AG10803 (cell line): ENCODE results near the gene YARS1.

ENCODE experiments used
- DNase-seq: peaks from one replicate; pipeline ENCODE4 v3.0.0; 2010; ENCODE audit warnings: low read depth
- H3K4me3 ChIP-seq: 2 replicates; pipeline ENCODE4 v1.5.1; 2011; ENCODE audit warnings: mild to moderate bottlenecking, low read length, control low read depth
- TF ChIP-seq, protein P1 (sequence below): conservative IDR thresholded peaks from 2 replicates; pipeline ENCODE4 v1.5.1; 2011; ENCODE audit warnings: mild to moderate bottlenecking, low read length, control low read depth, inconsistent platforms

Gene YARS1

DNA sequence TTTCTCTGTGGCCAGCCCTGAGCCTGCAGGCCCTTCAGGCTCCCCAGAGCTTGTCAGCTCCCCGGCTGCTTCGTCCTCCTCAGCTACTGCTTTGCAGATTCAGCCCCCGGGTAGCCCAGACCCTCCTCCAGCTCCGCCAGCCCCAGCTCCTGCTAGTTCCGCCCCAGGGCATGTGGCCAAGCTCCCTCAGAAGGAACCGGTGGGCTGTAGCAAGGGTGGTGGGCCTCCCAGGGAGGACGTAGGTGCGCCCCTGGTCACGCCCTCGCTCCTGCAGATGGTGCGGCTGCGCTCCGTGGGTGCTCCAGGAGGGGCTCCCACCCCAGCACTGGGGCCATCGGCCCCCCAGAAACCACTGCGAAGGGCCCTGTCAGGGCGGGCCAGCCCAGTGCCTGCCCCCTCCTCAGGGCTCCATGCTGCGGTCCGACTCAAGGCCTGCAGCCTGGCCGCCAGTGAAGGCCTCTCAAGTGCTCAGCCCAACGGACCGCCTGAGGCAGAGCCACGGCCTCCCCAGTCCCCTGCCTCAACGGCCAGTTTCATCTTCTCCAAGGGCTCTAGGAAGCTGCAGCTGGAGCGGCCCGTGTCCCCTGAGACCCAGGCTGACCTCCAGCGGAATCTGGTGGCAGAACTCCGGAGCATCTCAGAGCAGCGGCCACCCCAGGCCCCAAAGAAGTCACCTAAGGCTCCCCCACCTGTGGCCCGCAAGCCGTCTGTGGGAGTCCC lies 45.4 kb downstream of the YARS1 start:
- DNase-seq, result no peak

DNA sequence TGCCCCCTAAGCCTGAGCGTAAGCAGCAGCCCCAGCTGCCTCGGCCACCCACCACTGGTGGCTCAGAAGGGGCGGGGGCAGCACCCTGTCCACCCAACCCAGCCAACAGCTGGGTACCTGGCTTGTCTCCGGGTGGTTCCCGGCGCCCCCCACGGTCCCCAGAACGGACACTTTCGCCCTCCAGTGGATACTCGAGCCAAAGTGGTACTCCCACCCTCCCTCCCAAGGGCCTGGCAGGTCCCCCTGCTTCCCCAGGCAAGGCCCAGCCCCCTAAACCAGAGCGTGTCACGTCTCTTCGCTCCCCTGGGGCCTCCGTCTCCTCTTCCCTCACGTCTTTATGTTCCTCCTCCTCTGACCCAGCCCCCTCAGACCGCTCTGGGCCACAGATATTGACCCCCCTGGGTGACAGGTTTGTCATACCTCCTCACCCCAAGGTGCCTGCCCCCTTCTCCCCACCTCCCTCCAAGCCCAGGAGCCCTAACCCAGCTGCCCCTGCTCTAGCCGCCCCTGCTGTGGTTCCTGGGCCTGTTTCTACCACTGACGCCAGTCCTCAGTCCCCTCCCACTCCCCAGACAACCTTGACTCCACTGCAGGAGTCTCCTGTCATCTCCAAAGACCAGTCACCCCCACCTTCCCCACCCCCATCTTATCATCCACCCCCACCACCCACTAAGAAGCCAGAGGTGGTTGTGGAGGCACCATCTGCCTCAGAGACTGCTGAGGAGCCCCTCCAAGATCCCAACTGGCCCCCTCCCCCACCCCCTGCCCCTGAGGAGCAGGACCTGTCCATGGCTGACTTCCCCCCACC lies 46.2 kb downstream of the YARS1 start:
- TF ChIP-seq, protein P1, sequence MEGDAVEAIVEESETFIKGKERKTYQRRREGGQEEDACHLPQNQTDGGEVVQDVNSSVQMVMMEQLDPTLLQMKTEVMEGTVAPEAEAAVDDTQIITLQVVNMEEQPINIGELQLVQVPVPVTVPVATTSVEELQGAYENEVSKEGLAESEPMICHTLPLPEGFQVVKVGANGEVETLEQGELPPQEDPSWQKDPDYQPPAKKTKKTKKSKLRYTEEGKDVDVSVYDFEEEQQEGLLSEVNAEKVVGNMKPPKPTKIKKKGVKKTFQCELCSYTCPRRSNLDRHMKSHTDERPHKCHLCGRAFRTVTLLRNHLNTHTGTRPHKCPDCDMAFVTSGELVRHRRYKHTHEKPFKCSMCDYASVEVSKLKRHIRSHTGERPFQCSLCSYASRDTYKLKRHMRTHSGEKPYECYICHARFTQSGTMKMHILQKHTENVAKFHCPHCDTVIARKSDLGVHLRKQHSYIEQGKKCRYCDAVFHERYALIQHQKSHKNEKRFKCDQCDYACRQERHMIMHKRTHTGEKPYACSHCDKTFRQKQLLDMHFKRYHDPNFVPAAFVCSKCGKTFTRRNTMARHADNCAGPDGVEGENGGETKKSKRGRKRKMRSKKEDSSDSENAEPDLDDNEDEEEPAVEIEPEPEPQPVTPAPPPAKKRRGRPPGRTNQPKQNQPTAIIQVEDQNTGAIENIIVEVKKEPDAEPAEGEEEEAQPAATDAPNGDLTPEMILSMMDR, result no peak
- DNase-seq, result no peak
- no peak overlapping the region for H3K4me3 ChIP-seq

More for the DNA sequence above, 45.4 kb downstream of the YARS1 start:
- no peak overlapping the region for H3K4me3 ChIP-seq
- TF ChIP-seq, protein P1, result no peak

DNA sequence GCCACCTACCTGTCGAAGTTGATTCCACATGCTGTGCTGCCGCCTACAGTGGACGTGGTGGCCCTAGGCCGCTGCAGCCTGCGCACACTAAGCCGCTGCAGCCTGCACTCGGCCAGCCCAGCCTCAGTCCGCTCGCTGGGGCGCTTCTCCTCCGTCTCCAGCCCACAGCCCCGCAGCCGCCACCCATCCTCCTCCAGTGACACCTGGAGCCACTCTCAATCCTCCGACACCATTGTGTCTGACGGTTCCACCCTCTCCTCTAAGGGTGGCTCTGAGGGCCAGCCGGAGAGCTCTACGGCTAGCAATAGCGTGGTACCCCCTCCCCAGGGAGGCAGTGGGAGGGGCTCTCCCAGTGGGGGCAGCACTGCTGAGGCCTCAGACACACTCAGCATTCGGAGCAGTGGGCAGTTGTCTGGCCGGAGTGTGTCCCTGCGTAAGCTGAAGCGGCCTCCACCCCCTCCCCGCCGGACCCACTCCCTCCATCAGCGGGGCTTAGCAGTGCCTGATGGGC lies 46.9 kb downstream of the YARS1 start:
- TF ChIP-seq, protein P1, result no peak
- DNase-seq, result no peak
- no peak overlapping the region for H3K4me3 ChIP-seq

DNA sequence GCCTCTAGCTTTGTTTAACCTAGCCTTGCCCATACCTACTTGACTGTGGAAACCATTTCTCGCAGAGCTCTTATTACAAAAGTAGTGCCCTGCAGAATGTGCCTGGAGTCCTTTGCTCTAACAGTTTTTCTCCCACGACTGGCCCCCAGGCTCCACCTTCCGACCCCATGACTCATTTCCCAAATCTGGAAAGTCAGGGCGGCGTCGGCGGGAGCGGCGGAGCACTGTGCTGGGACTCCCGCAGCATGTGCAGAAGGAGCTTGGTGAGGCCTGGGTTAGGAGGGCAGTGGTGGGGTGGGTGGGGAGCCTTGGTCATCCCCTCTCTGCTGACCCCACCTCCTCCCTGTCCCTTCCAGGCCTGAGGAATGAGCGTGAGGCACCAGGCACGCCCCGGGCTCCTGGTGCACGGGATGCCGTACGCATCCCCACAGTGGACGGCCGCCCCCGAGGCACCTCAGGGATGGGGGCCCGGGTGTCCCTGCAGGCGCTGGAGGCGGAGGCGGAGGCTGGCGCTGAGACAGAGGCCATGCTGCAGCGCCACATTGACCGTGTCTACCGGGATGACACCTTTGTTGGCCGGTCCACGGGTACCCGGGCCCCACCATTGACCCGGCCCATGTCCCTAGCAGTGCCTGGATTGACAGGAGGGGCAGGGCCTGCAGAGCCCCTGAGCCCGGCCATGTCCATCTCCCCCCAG lies 47.5 kb downstream of the YARS1 start:
- DNase-seq, result no peak
- TF ChIP-seq, protein P1, result no peak
- H3K4me3 ChIP-seq, result no peak overlapping the region

DNA sequence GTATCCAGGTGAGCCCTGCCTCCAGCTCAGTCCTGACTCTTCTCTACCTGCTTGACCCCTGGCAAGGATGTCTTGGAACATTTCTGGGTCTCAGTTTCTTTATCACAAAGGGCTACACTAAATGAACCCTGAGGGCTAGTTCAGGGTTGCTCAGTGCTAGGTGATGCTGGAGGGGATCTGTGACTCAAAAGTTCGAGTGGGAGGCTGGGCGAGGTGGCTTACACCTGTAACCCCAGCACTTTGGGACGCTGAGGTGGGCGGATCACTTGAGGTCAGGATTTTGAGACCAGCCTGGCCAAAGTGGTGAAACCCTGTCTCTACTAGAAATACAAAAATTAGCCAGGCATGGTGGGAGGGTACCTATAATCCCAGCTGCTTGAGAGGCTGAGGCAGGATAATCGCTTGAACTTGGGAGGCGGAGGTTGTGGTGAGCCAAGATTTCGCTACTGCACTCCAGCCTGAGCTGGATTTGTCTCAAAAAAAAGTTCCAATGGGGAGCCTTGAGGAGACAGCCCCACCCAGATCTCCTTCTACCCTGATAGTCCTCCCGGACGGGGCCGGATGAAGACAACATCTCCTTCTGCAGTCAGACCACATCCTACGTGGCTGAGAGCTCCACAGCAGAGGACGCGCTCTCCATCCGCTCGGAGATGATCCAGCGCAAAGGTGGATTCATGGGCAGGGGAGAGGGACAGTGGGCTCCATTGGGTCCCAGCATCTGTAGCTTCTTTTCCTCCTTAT lies 48.9 kb downstream of the YARS1 start:
- DNase-seq, result no peak
- TF ChIP-seq, protein P1, result no peak

DNA sequence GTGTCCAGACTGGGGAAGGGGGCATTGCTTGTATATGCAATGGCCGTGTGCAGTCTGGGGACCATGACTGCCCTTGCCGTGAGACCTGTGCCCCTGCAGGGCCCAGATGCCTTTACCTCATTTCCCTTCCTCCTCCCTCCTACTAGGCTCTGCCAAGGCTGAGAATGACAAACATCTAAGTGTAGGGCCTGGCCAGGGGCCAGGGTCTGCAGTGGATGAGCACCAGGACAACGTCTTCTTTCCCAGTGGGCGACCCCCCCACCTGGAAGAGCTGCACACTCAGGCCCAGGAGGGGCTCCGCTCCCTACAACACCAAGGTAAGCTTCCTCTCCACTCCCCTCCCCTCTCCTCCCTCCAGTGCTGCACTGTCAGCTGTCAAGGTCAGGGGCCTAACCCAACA lies 49.5 kb downstream of the YARS1 start:
- no peak overlapping the region for H3K4me3 ChIP-seq
- TF ChIP-seq, protein P1, result no peak
- no peak for DNase-seq

More for the DNA sequence above, 48.9 kb downstream of the YARS1 start:
- no peak overlapping the region for H3K4me3 ChIP-seq
